HG03460 (cell line): ENCODE data around the gene LRP1B.
"Not testable (repeated sequence)": the region's sequence is repeated elsewhere in the genome, so short reads cannot be mapped to it uniquely, and the experiment has no call there.

ENCODE experiments used
- ATAC-seq: cut with Tn5 transposase; IDR thresholded peaks from one replicate; pipeline ENCODE4 v1.9.1; 2021; ENCODE audit not compliant: unreplicated experiment

The LRP1B gene

DNA sequence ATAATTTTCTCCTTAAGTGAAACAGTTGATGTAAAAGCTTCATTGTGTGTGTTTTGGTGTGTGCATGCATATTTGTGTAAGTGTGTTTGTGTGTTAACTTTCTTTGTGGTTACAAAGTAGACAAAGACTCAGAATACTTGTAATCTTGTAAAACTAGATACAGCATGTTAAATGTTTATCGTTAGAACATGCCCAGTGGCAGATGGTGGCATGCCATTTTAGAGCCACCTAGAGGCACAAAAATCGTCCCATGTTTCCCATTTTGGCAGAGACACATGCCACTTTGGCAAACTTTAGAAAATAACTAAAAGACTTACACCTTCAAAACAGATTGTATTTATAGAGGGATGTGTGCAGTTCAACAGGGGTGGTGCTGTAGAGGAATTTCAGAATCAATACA lies 224.1 kb downstream of the LRP1B start:
- ATAC-seq: no peak

DNA sequence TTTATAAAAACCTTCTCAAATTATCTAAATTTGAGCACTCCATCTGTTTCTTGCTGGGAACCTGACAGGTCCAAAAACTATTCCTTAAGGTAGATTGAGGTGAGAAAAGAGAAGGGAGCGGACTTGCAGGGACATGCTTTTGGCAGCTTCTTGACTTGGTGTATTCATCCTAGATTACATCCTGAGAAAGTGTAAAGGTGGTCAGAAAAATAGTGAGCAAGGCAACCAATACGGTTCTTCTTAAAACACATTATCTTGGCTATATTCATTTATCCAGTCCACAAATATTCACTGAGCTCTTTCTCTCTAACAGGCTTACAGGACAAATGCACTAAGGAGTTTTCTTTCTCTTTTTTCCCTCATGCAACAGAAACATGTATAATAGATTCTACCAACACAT lies 230.0 kb downstream of the LRP1B start:
- no peak for ATAC-seq

GRCh38 chr2:141899740-141900139 lies 231.1 kb downstream of the LRP1B start:
- no peak for ATAC-seq

- ATAC-seq: no peak
Observed at GRCh38 chr2:141889788-141890187, 241.0 kb downstream of the LRP1B start.

- ATAC-seq: no peak
Observed at GRCh38 chr2:141888987-141889555, 241.7 kb downstream of the LRP1B start.

DNA sequence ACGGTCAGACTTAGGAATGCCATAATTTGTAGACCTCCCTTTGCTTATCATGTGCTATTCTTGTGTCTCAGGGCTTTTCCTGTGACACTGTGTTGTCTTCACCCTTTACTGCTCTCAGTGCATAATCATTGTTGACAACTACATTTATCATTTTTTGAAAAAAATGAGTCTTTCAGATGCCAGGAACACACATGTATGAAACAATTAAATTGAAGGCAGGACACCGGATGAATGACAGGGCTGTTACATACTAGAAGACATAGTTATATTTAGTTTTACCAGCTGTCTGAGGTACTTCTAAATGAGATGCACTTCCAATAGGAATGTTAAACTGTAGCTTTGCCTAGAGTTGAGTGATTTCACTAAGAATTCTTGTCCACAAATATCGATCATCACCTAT lies 243.5 kb downstream of the LRP1B start:
- ATAC-seq: no peak

- ATAC-seq: no peak
Observed at GRCh38 chr2:141878016-141878415, 252.8 kb downstream of the LRP1B start.

DNA sequence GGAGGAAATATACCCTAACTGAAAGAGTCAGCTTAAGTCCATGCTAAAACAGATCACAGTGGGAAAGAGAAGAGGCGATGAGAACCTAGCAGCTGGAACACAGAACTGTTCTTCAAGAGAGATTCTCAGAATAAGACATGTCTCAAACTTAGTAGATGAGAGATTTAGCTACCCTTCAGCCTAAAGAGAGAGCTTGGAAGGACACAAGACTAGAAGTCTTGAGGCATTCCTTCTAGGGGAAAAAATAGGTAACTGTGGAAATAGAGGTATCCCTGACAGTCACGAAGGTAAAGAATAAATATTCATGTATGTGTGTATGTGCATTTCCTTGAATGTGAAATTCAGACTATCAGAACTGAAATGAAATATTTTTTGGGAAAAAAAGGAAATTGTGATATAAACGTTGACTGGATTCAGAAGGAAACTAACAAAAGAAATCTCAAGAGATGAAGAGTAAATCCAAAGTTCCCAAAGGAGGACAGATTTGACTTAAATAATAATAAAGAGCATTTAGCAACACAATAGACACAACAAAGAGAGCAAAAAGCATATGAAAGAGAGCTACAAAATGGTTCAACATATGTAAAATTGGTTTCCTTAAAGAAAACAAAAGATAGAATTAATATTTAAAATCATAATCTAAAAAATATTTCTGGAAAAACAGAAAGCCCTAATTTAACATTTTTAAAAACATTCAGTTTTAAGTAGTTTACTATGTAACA lies 258.7 kb downstream of the LRP1B start:
- no peak for ATAC-seq

DNA sequence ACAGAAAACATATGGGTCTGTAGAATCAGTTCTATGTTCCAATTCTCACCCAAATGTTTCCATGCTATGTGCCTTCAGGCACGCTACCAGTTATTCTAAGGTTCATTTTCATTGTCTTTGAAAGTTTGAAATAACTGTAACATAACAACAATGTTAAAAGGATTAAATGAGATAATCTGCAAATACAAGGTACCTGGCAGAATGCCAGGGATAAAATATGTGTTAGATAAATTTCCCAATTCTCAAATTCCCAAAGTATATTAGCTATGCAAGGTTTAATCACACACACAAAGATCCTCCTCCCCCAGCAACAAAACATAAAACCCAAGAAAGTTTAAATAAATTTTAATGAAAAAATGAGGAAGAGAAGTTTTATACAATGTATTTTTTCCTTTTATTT lies 261.2 kb downstream of the LRP1B start:
- ATAC-seq: no peak

- ATAC-seq: no peak
Observed at GRCh38 chr2:141863964-141864363, 266.9 kb downstream of the LRP1B start.

DNA sequence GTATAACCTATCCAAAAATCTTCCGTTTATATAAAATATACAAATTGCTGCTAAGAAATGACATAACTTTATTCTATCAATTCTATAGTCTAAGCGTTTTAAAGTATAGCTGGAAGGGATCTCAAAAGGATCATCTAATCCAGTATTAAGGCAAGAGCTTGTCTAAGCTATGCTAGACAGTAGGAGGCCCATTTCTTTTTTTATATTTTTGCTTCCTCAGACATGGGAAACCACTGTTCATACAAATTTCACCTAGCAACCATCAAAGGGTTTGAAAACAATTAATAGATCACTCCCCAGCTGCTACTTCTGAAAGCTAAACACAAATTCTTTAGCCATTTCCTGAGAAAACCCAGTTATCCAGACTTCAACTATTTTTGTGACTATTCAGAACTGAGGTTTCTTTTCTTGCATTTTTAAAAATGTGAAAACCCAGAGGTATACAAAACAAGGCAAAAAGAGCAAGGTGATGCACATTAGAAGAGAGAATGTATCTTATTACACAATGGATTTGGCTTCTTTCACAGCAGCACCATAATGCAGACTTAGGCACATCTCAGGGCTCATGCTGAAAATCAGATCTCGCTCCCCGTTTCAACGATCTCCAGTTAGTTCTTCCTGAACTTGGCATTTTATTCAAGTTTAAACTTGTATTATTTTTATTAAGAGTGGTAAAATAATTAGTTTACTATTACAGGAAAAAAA lies 274.4 kb downstream of the LRP1B start:
- ATAC-seq: no peak

- no peak for ATAC-seq
Observed at GRCh38 chr2:141848191-141848590, 282.6 kb downstream of the LRP1B start.

GRCh38 chr2:141844231-141844630 lies 286.6 kb downstream of the LRP1B start:
- ATAC-seq: no peak

- no peak for ATAC-seq
Observed at GRCh38 chr2:141835103-141835502, 295.7 kb downstream of the LRP1B start.

DNA sequence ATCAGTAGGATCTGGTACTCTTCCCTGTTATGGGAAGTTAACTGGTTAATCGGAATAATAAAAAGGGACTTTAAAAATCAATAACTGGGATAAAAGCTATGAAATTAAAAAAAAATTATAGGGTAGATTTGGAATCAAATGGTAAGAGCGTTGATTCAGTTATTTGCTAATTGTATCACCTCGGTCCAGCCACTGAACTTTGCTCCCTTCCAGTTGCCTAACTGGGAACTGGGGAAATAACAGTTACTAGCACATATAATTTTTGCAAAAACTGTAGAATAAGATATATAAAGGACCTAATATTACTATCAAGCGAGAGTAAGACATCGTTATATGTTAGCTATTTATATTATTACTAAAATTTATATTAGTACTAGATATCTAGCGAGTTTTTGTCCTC lies 302.1 kb downstream of the LRP1B start:
- ATAC-seq: no peak

DNA sequence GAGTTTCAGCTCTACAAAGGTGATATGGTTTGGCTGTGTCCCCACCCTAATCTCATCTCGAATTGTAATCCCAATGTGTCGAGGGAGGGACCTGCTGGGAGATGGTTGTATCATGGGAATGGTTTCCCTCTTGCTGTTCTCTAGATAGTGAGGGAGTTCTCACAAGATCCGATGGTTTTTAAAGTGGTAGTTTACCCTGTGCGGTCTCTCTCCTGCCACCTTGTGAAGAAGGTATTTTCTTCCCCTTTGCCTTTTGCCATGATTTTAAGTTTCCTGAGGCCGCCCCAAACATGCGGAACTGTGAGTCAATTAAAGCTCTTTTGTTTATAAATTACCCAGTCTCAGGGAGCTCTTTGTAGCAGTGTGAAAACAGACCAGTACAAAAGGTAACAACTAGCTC lies 306.0 kb downstream of the LRP1B start:
- ATAC-seq: no peak

DNA sequence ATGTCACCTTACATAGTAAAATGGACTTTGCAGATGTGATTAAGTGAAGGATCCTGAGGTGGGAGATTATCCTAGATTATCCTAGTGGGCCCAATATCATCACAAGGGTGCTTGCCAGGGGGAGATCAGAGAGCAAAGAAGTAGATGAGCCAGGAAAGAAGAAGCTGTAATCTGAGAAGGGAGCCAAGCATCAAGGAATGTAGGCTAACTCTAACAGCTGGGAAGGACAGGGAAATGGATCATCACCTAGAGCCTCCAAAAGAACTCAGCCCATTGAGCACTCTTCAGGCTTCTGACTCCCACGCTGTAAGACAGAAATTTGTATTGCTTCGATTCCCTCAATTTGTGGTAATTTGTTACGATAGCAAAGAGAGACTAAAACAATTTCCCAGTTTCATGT lies 309.9 kb downstream of the LRP1B start:
- ATAC-seq: no peak

DNA sequence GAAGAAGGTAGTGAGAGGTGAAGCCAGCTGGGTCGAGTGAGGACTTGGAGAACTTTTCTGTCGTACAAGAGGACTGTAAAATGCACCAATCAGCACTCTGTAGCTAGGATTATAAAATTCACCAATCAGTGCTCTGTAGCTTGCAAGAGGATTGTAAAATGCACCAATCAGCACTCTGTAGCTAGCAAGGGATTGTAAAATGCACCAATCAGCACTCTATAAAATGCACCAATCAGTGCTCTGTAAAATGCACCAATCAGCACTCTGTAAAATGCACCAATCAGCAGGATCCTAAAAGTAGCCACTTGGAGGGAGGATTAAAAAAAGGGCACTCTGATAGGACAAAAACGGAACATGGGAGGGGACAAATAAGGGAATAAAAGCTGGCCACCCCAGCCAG lies 315.5 kb downstream of the LRP1B start:
- ATAC-seq: not testable (repeated sequence)

GRCh38 chr2:141814150-141814549 lies 316.7 kb downstream of the LRP1B start:
- ATAC-seq: no peak

DNA sequence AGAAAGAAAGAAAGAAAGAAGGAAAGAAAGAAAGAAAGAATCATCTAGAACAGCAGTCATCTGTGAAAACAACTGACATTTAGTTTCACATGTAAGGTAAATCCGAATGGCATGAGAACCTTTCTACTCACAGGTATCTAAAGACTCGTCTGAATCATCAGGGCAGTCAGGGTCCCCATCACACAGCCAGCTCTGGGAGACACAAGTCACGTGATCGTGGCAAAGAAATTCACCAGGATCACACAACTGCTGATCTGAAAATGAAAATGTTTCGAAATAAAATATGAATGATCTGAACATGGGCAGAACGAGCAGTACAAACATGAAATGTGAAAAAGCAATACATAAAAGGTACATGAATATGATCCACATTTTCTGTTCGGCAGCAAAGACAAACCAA lies 320.7 kb downstream of the LRP1B start:
- ATAC-seq: no peak

- no peak for ATAC-seq
Observed at GRCh38 chr2:141806090-141806489, 324.7 kb downstream of the LRP1B start.

GRCh38 chr2:141805302-141805701 lies 325.5 kb downstream of the LRP1B start:
- no peak for ATAC-seq
